Tibial nerve (tissue), 4 donors: Measurements from ENCODE around the gene SLC34A3. TPM values are rescaled to one million over a fixed set of nuclear protein-coding genes. Genes with fewer than 3 reads are reported as not detected.

Experiments used
- DNase-seq, 2 donors: peaks; one replicate each; pipeline ENCODE4 v3.0.0-alpha.2; 2019; ENCODE audit warnings: low spot score in 2 of 2
- H3K27ac ChIP-seq, 4 donors: fragments of 200-600 bp; sonication (generic) in 3 of 4; one replicate each; pipeline ENCODE4 v1.5.1; 2017 to 2019; ENCODE audit warnings: mild to moderate bottlenecking in 1 of 4
- H3K27me3 ChIP-seq, 2 donors: fragments of 200-600 bp; sonication (generic) in 1 of 2; one replicate each; pipeline versions ENCODE4 v1.5.1 to v1.6.0; 2017 to 2019
- H3K36me3 ChIP-seq, 3 donors: fragments of 200-600 bp; sonication (generic); one replicate each; pipeline ENCODE4 v1.5.1; 2018 to 2019
- H3K4me1 ChIP-seq, 4 donors: fragments of 200-600 bp; sonication (generic) in 3 of 4; one replicate each; pipeline ENCODE4 v1.5.1; 2017 to 2019
- H3K4me3 ChIP-seq, 4 donors: fragments of 200-600 bp; sonication (generic) in 3 of 4; one replicate each; pipeline ENCODE4 v1.5.1; 2017 to 2019; ENCODE audit warnings: mild to moderate bottlenecking in 1 of 4, moderate library complexity in 1 of 4
- H3K9me3 ChIP-seq, 4 donors: fragments of 200-600 bp; sonication (generic) in 3 of 4; one replicate each; pipeline ENCODE4 v1.5.1; 2017 to 2019
- EP300 ChIP-seq, 2 donors: sonication (generic); formaldehyde crosslinking; IDR thresholded peaks; one replicate each; pipeline ENCODE4 v1.6.1; 2017; ENCODE audit warnings: antibody characterized with exemption in 2 of 2, mild to moderate bottlenecking in 1 of 2
- POLR2A ChIP-seq, 2 donors: fragments of 450-650 bp; IDR thresholded peaks; one replicate each; pipeline ENCODE4 v1.6.1; 2017; ENCODE audit warnings: antibody characterized with exemption in 2 of 2, mild to moderate bottlenecking in 2 of 2, moderate library complexity in 2 of 2
- WGBS, 2 donors: methylation state at CpG; one replicate each; pipeline ENCODE4 v1.1.5; 2018; 5-methylcytosine and 5-hydroxymethylcytosine counted together
- total RNA-seq, 4 donors: library from RNA; depleted of rRNA; stranded (reverse); fragments of >200 nt; gene quantifications; one replicate each; pipeline ENCODE4 v1.1.0, GENCODE V29; 2016
- TF ChIP-seq, protein P1 (sequence below), 5 experiments: fragments of 200-600 bp in 3 of 5; fragments of 450-650 bp in 2 of 5; sonication (generic) in 3 of 5; IDR thresholded peaks; one replicate each; pipeline ENCODE4 v1.5.1; 2016 to 2019; ENCODE audit warnings: antibody characterized with exemption in 5 of 5, mild to moderate bottlenecking in 3 of 5, moderate library complexity in 2 of 5

The SLC34A3 gene
- total RNA-seq, 4 donors from 2014 or later: not detected

DNA sequence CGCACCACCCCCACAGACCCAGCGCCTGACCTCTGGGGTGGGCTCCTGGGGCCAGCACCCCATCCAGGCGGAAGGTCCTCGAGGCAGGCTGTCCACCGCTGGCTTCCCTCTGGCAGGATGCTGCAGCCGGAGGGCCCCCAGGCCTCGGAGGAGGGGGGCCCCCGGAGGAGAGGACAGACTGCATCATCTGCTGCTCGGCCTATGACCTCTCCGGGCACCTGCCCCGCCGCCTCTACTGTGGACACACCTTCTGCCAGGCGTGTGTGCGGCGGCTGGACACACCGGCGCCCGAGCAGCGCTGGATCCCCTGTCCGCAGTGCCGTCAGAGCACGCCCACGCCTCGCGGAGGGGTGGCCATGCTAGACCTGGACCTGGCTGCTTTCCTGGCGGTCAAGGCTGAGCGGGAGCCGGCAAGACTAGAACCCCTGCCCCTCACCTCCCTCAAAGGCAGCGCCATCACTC, 2.2 kb upstream of the SLC34A3 start:
- no peak for DNase-seq
- Histone ChIP-seq H3K9me3 (no peaks in the 10 kb centered on the region), H3K36me3 (no peaks in the 10 kb centered on the region), H3K27ac (no peak overlapping the region), H3K27me3 (peaks cover 0 to 72% of the 10 kb centered on the region in 2 donors), H3K4me1 (peaks cover 0 to 26% (median 11%) of the 10 kb centered on the region in 4 donors), H3K4me3 (no peak overlapping the region)
- WGBS, 2 donors: 58 to 75% methylated on average over 16 to 27 of the region's 29 CpGs
- TF ChIP-seq, protein P1, sequence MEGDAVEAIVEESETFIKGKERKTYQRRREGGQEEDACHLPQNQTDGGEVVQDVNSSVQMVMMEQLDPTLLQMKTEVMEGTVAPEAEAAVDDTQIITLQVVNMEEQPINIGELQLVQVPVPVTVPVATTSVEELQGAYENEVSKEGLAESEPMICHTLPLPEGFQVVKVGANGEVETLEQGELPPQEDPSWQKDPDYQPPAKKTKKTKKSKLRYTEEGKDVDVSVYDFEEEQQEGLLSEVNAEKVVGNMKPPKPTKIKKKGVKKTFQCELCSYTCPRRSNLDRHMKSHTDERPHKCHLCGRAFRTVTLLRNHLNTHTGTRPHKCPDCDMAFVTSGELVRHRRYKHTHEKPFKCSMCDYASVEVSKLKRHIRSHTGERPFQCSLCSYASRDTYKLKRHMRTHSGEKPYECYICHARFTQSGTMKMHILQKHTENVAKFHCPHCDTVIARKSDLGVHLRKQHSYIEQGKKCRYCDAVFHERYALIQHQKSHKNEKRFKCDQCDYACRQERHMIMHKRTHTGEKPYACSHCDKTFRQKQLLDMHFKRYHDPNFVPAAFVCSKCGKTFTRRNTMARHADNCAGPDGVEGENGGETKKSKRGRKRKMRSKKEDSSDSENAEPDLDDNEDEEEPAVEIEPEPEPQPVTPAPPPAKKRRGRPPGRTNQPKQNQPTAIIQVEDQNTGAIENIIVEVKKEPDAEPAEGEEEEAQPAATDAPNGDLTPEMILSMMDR (IDR thresholded peaks at IDR 0.05): no peak
- TF ChIP-seq POLR2A (IDR thresholded peaks at IDR 0.05): no peak
- TF ChIP-seq EP300 (IDR thresholded peaks at IDR 0.05): no peak

DNA sequence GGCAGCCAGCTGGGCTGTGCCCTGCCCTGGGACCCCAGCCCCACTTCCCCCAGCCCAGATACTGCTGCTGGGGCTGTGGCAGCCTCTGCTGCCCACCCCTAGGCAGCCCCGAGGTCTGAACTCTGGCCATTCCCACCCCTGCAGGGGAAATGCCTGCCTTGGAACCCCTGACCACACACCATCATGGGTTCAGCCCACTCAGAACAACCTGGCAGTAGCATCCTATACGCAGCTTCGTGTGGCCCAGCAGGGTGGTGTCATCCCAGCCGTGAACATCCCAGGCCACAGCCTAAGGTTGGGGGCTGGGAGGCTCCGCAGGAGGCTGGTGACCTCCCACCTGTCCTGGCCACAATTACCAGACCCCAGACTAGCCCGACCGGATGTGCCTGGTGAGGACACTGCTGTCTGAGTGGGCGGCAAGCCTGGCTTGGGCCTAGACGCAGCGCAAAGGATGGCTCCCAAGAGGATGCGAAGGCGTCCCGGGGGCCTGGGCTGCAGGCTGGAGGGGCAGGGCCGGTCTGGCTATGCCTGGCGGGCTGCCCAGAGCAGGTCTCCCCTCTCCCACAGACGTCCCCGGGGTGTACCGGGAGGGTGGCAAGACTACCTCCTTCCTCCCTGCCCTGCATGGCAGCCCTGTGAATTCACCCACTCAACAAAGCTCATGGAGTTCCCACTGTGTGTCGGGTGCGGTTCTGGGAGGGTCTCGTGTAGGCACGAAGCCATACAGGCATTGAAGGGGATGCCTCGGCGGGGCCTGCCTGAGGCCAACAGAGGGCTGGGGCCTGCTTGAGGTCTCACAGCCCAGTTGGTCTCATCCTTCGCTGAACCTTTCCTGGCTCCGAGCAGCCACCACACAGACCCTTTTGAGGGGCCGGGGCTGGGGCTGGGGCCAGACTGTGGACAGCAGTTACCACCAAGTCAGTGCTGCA, 1.5 kb upstream of the SLC34A3 start:
- no peaks in the 10 kb centered on the region for H3K36me3 ChIP-seq
- no peak for DNase-seq
- H3K4me1 ChIP-seq: peaks cover 0 to 20% (median 6%) of the 10 kb centered on the region in 4 donors
- no peak overlapping the region for H3K27ac ChIP-seq
- H3K27me3 ChIP-seq: peaks cover 0 to 79% of the 10 kb centered on the region in 2 donors
- WGBS, 2 donors: 53 to 57% methylated on average over 16 of the region's 27 CpGs
- no peak overlapping the region for H3K4me3 ChIP-seq
- no peaks in the 10 kb centered on the region for H3K9me3 ChIP-seq
- no peak for TF ChIP-seq POLR2A (IDR thresholded peaks at IDR 0.05)
- TF ChIP-seq, protein P1 (IDR thresholded peaks at IDR 0.05): no peak
- no peak for TF ChIP-seq EP300 (IDR thresholded peaks at IDR 0.05)

DNA sequence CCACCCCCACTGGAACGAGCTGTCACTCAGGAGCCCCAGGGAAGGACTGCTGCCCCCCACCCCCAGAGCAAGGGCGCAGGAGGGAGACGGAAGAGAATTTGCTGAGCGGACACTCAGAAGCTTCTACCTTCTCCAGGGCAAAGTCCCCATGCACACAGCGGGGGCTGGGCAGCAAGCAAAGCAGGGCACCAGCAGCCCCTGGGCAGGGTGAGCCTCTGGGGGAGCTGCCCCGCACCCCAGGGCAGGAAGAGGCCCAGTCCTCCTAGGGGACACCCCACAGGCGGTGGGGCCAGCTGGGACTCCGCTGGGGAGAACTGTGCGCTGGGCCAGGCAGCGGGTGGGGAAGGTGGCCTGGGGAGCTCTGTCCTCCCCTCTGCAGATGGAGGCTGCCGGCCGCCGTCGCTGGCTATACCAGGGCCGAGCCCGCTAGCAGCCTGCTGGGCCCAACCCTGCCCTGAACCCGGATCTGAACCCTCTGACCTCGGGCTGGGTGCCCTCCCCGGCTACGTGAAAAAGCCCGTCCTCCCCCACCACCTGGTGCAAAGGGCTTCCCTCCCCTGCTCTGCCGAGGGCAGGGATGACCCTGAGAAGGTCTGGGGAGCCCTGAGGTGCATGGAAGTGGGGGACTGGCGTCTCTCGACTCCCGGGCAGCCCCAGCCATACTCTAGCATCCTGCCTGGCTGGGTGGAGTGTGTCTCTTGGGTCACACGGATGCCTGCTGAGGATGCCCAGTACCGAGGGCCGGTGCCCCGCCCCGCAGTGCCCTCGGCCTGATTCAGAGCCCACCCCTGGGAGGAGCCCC, 597 bp upstream of the SLC34A3 start:
- WGBS, 2 donors: 39 to 58% methylated on average over 5 to 15 of the region's 31 CpGs
- no peaks in the 10 kb centered on the region for H3K9me3 ChIP-seq

DNA sequence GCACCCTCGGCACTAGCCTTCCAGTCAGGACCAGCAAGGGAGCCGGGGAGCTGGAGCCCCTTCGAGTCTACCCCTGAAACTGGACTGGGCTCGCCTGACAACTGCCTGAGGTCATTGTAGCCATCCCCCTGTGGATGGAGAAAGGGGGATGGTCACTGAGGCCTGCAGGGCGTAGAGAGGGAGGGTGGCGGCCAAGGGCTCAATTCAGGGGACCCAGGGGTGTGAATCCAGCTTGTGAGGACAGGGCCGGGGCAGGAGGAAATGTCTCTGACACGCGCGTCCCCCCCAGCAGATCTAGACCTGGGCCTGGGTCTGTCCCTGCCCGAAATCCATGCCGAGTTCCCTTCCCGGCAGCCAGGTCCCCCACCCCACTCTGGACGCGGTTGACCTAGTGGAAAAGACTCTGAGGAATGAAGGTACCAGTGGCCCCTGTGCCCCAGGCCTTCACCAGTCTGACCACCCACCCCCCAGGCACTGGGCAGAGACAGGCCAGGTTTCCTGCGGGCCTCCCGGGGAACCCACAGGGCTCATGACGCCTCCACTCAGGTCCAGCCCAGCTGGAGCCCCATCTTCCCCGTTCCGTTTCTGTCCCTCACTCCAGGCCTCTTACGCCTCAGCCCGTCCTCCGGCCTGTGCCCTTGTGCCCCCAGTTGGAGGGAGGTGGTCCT, 805 bp downstream of the SLC34A3 start:
- peaks cover 0 to 77% of the 10 kb centered on the region in 2 donors for H3K27me3 ChIP-seq
- H3K36me3 ChIP-seq: no peaks in the 10 kb centered on the region
- TF ChIP-seq, protein P1 (IDR thresholded peaks at IDR 0.05): no peak
- no peak for TF ChIP-seq POLR2A (IDR thresholded peaks at IDR 0.05)
- peaks cover 0 to 27% (median 15%) of the 10 kb centered on the region in 4 donors for H3K4me1 ChIP-seq
- H3K4me3 ChIP-seq: no peak overlapping the region
- no peak overlapping the region for H3K27ac ChIP-seq
- DNase-seq: no peak
- no peaks in the 10 kb centered on the region for H3K9me3 ChIP-seq
- WGBS, 2 donors: 78 to 85% methylated on average over 18 to 23 of the region's 23 CpGs

More for the DNA sequence above, 597 bp upstream of the SLC34A3 start:
- H3K27me3 ChIP-seq: peaks cover 0 to 81% of the 10 kb centered on the region in 2 donors
- DNase-seq: no peak
- peaks cover 0 to 14% (median 4%) of the 10 kb centered on the region in 4 donors for H3K4me1 ChIP-seq
- no peak overlapping the region for H3K4me3 ChIP-seq
- TF ChIP-seq POLR2A (IDR thresholded peaks at IDR 0.05) (no peak), EP300 (IDR thresholded peaks at IDR 0.05) (no peak)
- TF ChIP-seq, protein P1 (IDR thresholded peaks at IDR 0.05): no peak
- no peaks in the 10 kb centered on the region for H3K36me3 ChIP-seq
- H3K27ac ChIP-seq: no peak overlapping the region
